Measurements from ENCODE around the gene ARHGAP10.

The ARHGAP10 gene

DNA sequence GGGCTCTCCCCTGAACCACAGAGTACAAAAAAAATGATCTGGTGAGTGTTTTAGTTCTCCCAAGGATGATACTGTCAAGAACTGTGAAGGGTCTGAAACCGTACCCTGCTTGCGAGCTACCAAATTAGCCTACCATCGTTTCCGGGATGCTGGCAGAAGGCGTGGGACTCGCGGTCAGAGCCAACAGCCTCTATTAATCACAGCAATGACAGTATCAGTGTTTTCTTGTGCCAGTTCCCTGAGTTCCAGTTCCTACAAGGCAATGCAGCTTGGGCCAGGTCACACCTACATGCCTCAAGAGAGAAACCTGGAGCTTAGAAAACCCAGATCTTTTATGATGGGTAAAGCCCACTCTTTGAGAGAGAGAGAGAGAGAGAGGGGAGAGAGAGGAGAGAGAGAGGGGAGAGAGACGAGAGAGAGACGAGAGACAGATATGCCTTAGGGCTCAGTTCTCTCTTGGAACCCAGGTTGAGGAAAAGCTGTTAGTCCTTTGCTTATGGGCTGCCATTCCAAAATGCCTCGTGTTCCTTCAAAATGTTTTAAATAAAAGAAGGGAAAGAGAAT is 327.8 kb downstream of the ARHGAP10 start:
- H3K27ac ChIP-seq: no peak overlapping the region
- no peak for TF ChIP-seq Cebpa-rat (IDR thresholded peaks at IDR 0.05)
- H3K4me2 ChIP-seq: peak overlapping the region; percentile 81

DNA sequence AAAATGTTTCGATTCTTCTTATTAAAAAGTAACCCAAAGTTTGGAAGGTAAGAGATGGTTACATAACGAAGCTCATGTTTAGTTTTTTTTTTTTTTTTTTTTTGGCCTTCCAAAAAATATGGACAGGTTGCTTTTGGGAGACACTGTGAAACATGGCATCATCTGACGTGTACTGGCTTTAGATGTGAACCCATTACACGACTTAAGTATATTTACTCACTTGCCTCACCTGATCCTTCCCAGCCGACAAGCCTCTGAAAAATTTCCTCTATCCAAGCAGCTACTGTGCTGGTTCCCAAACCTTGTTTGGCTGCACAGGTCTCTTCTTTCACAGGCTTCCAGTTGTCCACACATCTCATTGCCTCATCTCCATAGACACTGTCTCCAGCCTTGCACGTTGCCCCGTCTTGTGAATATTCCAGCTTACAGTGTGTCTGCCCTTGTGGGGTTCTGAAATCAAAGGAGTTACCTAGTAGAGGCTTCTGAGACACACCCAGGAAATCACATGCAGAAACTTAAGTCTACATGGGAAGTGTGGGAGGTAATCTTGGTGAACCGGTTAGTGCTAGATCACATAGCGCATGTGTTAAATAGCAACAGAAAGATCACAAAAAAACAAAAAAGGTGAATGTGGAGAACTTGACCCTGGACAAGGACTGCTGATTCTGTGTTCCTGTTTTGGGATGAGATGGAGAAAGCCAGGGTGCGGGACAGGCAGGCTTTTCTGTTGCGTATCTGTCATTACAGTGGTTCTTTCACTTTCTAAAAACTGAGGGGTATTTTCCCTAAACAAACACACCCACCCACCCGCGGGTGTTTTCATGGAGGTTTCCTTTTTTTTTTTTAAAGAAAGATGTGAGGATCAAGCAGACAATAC is 328.6 kb downstream of the ARHGAP10 start:
- H3K27ac ChIP-seq: no peak overlapping the region
- H3K4me3 ChIP-seq: no peak overlapping the region
- no peaks in the 10 kb centered on the region for H4K20me1 ChIP-seq
- no peaks in the 10 kb centered on the region for H3K27me3 ChIP-seq
- no peak overlapping the region for H3K9ac ChIP-seq
- H3K9me3 ChIP-seq: no peaks in the 10 kb centered on the region
- TF ChIP-seq Cebpa-rat (IDR thresholded peaks at IDR 0.05): no peak
- H3K4me1 ChIP-seq: peaks cover 74% of the 10 kb centered on the region
- H3K4me2 ChIP-seq: no peak overlapping the region
- 0 out of 2 replicates have a peak, but pooled peaks cover 2% of the 10 kb centered on the region for H3K36me3 ChIP-seq

More for the DNA sequence above, 327.8 kb downstream of the ARHGAP10 start:
- H4K20me1 ChIP-seq: peaks cover under 1% of the 10 kb centered on the region; the same call in 1 of the 2 replicates
- no peaks in the 10 kb centered on the region for H3K36me3 ChIP-seq
- peaks cover 82% of the 10 kb centered on the region for H3K4me1 ChIP-seq
- H3K9ac ChIP-seq: no peak overlapping the region
- H3K27me3 ChIP-seq: no peaks in the 10 kb centered on the region
- no peaks in the 10 kb centered on the region for H3K9me3 ChIP-seq
- H3K4me3 ChIP-seq: no peak overlapping the region

DNA sequence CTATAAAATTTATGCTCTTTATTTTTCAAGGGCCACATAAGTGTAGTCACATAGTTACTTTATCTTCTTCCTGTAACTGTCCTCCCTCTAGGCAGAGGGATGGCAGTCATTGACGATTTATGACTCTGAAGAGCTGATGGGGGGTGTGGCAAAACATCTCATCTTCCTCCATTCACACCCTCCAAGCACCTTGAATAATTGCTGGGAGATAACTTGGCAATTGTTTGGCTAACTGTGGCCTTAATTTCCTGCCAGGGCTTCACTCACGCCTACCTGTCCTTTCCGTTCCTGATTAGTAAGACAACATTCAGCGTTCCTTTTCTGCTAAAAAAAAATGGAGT is 329.2 kb downstream of the ARHGAP10 start:
- Histone ChIP-seq H3K4me3 (no peak overlapping the region), H3K9me3 (no peaks in the 10 kb centered on the region), H3K27ac (no peak overlapping the region), H3K4me2 (no peak overlapping the region), H4K20me1 (no peaks in the 10 kb centered on the region), H3K27me3 (no peaks in the 10 kb centered on the region), H3K9ac (no peak overlapping the region), H3K36me3 (0 out of 2 replicates have a peak, but pooled peaks cover 4% of the 10 kb centered on the region), H3K4me1 (peaks cover 68% of the 10 kb centered on the region)
- no peak for TF ChIP-seq Cebpa-rat (IDR thresholded peaks at IDR 0.05)

DNA sequence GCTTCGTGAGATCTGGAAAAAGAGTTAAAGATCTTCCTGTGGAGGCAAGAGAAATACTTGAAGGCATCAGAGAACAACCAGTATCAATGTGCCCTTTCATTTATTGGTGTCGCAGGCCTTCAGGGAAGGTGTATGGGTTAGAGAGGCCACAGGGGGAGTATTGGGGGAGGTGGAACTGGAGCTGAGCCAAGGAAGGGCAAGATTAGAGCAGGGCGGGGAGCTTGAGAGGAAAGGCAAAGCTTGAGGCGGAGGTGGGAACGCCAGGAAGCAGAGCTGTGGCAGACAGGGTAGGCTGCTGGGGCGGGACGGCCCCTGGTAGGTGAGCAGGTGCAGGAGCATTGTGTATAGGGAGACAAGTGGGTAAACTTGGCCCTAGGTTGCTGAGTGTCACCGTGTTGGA is 329.9 kb downstream of the ARHGAP10 start:
- Histone ChIP-seq H3K9ac (no peak overlapping the region), H3K4me2 (peak overlapping the region; percentile 50), H3K27ac (no peak overlapping the region), H3K9me3 (no peaks in the 10 kb centered on the region), H3K27me3 (no peaks in the 10 kb centered on the region), H3K4me3 (no peak overlapping the region), H3K36me3 (0 out of 2 replicates have a peak, but pooled peaks cover 4% of the 10 kb centered on the region), H4K20me1 (no peaks in the 10 kb centered on the region), H3K4me1 (peaks cover 62% of the 10 kb centered on the region)
- no peak for TF ChIP-seq Cebpa-rat (IDR thresholded peaks at IDR 0.05)

DNA sequence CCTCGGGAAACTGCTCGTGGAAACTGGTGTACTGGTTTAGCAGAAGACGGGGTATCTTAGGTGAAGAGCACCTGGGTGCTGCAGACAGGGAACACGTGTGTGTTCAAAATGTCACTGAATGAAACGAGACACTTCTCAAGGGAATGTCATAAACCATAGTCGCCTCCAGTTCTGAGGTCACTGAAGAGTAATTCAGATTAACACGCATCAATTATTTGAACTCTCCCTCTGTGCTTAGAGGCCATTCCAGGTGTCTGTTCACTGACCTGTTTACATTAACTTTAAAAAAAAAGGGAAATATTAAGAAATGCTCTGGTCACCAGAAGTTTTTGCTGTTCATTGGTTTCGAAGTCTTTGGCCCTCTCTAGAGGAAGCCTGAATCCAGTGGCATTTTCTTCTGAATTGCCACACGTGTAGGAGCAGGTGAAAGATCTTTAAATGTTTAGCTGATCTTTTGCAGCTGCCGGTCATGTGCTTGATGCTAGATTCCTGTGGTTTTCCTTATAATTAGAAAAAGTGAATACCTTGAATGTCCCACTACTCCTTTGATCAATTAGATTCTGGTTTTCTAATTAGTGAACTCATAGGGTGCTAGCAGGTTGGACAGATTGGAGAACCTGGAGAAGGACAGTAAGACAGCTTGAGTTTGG is 330.5 kb downstream of the ARHGAP10 start:
- Histone ChIP-seq H3K4me1 (peaks cover 55% of the 10 kb centered on the region), H4K20me1 (no peaks in the 10 kb centered on the region), H3K9me3 (no peaks in the 10 kb centered on the region), H3K27ac (no peak overlapping the region), H3K27me3 (no peaks in the 10 kb centered on the region), H3K4me3 (no peak overlapping the region), H3K36me3 (0 out of 2 replicates have a peak, but pooled peaks cover 4% of the 10 kb centered on the region), H3K9ac (no peak overlapping the region), H3K4me2 (peak overlapping the region; percentile 50)
- no peak for TF ChIP-seq Cebpa-rat (IDR thresholded peaks at IDR 0.05)

DNA sequence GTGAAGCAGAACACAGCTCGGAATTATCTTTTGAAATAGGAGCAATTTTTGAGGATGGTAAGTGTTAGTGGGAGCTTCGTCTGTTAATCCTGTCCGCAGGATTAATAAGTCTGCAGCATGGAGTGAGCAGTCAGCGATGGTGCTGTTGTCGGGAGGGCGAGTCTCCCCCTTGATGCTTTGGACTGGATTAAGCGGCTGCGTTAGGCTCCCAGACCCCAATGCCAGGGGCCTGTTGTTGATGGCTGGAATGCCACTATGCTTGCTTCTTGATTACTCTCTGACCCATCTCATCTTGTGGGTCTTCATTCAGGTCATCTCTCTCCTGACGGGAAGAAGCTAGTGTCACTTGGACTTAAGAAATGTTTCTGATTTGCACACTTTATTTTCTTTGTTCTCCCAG is 332.6 kb downstream of the ARHGAP10 start:
- no peaks in the 10 kb centered on the region for H4K20me1 ChIP-seq
- H3K4me1 ChIP-seq: peaks cover 35% of the 10 kb centered on the region
- no peak overlapping the region for H3K4me3 ChIP-seq
- H3K9me3 ChIP-seq: no peaks in the 10 kb centered on the region
- H3K27ac ChIP-seq: no peak overlapping the region
- H3K27me3 ChIP-seq: no peaks in the 10 kb centered on the region
- no peak overlapping the region for H3K9ac ChIP-seq
- 0 out of 2 replicates have a peak, but pooled peaks cover 4% of the 10 kb centered on the region for H3K36me3 ChIP-seq
- no peak overlapping the region for H3K4me2 ChIP-seq
- TF ChIP-seq Cebpa-rat (IDR thresholded peaks at IDR 0.05): no peak

DNA sequence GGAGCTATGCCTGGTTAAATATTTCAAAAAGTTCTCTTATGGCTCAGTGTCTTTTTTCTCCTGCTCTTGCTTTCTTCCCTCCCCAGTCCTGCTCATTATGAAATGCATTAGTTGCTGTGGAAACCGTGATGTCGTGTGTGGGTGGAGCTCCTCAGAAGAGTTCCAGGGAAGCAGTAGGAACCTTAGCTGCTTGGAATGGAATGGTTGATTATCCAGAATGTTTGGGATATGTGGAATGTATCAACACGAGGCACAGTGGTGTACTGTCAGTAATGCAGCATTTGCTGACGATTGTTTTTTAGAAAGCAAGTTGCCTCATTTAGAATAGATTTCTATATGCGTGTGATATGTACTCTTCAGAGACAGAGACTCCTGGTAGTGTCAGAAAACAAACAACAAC is 333.2 kb downstream of the ARHGAP10 start:
- H3K36me3 ChIP-seq: 0 out of 2 replicates have a peak, but pooled peaks cover 4% of the 10 kb centered on the region
- no peak overlapping the region for H3K4me3 ChIP-seq
- no peak for TF ChIP-seq Cebpa-rat (IDR thresholded peaks at IDR 0.05)

DNA sequence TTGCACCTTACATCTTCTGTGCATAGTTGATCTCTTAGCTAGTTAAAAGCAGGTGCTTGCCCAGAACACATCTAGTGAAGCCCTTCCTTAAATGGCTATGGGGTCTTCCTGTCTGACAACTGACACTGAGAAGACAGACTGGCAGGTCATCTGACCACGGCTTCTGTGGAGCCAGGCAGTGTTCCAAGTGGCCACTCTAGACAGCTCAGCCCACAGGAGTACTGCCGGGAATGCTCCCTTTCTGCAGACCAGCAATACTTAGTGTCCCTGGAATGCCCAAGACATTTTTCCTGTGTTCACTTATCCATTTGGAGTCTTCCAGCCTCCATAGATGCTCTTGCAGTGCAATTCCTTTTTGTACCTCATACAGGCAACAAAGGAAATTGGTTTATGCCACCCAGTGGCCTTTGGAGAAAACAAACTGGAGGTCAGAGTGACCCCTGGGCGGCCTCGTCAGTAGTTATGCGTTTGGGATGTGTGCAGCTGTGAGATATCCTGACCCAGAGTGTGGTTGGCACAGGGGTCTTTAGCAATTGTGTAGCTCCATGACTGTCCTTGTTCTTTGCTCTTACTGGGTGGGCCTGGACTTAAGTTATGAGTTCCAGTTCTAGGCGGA is 335.5 kb downstream of the ARHGAP10 start:
- Histone ChIP-seq H3K4me1 (peaks cover 14% of the 10 kb centered on the region), H3K4me3 (no peak overlapping the region), H3K4me2 (no peak overlapping the region), H3K36me3 (0 out of 2 replicates have a peak, but pooled peaks cover 4% of the 10 kb centered on the region), H3K27me3 (no peaks in the 10 kb centered on the region), H3K9ac (no peak overlapping the region), H3K9me3 (no peaks in the 10 kb centered on the region), H3K27ac (no peak overlapping the region), H4K20me1 (no peaks in the 10 kb centered on the region)
- TF ChIP-seq Cebpa-rat (IDR thresholded peaks at IDR 0.05): no peak

More for the DNA sequence above, 333.2 kb downstream of the ARHGAP10 start:
- Histone ChIP-seq H3K27me3 (no peaks in the 10 kb centered on the region), H3K9me3 (no peaks in the 10 kb centered on the region), H3K9ac (no peak overlapping the region), H3K27ac (no peak overlapping the region), H3K4me2 (no peak overlapping the region), H4K20me1 (no peaks in the 10 kb centered on the region), H3K4me1 (peaks cover 29% of the 10 kb centered on the region)

DNA sequence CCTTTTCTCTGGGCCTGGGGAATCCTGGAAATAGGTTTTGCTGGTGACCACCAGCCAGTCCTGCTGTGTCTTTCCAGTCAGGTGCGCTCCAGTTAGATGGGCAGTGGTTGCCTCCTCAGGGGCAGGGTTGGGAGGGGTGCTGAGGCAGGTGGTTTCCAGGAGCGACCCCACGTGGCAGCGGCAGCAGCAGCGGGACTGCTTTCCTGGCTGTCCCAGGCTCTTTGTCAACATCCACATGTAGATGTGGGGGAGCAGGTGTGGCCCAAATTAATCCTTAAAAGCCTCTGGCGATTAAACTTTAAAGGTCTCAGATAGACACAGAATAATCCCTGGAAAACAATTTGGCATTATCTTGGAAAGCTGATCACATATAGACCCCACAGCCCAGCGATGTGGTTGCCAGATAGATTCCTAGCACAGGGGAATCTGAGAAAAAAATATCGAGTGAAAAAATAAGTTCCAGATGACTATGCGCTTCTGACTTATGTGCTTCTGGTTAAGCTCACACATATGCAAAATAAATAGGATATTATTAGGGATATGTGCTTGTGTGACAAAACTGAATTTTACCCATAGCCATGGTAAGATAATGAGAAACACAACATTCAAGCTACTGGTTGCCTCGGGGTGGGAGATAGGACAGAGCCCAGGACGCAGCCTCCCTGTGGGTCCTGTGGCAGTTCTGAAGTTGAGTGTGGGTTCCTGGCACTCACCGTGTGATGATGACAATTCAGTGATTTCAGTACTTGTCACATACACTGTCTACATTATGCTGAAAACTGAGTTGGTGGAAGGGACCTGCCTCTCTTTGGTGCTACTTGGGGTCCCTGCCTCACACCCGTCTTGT is 336.4 kb downstream of the ARHGAP10 start:
- TF ChIP-seq Cebpa-rat (IDR thresholded peaks at IDR 0.05): no peak
- peaks cover 6% of the 10 kb centered on the region; the same call in 1 of the 2 replicates for H3K4me1 ChIP-seq
- 0 out of 2 replicates have a peak, but pooled peaks cover under 1% of the 10 kb centered on the region for H3K9me3 ChIP-seq
- no peak overlapping the region for H3K4me3 ChIP-seq
- no peaks in the 10 kb centered on the region for H4K20me1 ChIP-seq
- H3K36me3 ChIP-seq: peaks cover 10% of the 10 kb centered on the region; the same call in 1 of the 2 replicates
- no peaks in the 10 kb centered on the region for H3K27me3 ChIP-seq
- H3K9ac ChIP-seq: no peak overlapping the region
- no peak overlapping the region for H3K4me2 ChIP-seq
- H3K27ac ChIP-seq: no peak overlapping the region
